Measurements from ENCODE around the gene ADRM1.

ADRM1 gene

DNA sequence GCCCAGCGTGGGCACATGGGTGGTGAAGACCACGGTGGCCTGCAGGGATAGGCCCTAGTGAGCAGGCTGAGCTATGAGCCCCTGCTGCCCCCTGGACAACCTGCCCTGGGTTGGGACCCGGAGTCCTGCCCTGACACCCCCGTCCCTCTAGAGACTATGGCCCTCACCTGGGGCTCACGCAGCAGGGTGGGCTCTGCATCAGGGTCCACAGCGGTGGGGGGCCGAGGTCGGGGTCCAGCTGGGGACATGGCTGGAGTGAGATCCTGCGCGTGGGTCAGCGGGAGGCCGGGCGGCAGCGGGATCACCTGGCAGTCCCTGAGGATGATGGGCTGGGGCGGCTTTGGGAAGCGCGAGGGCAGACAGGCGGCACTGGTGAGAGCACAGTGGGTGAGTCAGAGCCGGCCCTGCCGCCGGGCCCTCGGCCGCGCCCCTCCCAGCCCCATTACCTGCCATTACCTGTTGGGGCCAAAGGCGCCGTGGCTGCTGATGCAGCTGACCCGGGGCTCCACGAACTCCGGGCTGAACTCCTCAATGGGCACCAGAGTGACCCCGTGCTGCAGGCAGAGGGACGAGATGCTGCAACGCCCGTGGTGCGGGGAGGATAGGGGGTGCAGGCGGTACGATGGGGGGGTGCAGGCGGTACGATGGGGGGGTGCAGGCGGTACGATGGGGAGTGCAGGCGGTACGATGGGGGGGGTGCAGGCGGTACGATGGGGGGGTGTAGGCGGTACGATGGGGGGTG lies 27.9 kb downstream of the ADRM1 start (continued):
- TF ChIP-seq ZNF565 (CRISPR knock-in tag; conservative IDR thresholded peaks at IDR 0.05; ENCODE audit: low read depth): no peak
- TF ChIP-seq PATZ1 (CRISPR knock-in tag; IDR thresholded peaks at IDR 0.05; ENCODE audit: borderline replicate concordance): no peak
- no peak for TF ChIP-seq BACH2 (CRISPR knock-in tag; IDR thresholded peaks at IDR 0.05; ENCODE audit: borderline replicate concordance)
- TF ChIP-seq GLIS3 (CRISPR knock-in tag; IDR thresholded peaks at IDR 0.05): no peak
- no peak for TF ChIP-seq SNAI2 (CRISPR knock-in tag; IDR thresholded peaks at IDR 0.05)
- no peak for TF ChIP-seq OSR1 (CRISPR knock-in tag; IDR thresholded peaks at IDR 0.05)

DNA sequence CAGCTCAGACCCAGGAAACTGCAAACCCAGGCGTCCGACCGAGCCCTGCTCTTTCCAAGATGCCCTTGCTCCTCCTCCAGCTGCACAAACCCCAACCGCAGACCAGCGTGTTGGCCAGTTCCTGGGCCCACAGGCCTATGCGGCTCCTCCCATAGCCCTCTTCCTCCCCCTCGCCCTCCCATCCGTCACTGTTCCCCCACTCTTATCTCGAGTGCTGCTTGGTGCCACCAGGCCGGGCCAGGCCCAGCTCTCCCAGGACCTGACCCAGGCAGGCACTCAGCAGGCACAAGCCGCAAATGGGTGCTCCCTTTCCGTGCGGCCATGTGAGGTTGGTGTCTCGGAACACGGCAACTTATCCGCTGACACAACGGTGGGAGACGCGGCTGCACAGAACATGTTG lies 28.6 kb downstream of the ADRM1 start:
- no peak for ATAC-seq
- TF ChIP-seq ZNF70 (CRISPR knock-in tag; IDR thresholded peaks at IDR 0.05): no peak
- TF ChIP-seq, protein P1, sequence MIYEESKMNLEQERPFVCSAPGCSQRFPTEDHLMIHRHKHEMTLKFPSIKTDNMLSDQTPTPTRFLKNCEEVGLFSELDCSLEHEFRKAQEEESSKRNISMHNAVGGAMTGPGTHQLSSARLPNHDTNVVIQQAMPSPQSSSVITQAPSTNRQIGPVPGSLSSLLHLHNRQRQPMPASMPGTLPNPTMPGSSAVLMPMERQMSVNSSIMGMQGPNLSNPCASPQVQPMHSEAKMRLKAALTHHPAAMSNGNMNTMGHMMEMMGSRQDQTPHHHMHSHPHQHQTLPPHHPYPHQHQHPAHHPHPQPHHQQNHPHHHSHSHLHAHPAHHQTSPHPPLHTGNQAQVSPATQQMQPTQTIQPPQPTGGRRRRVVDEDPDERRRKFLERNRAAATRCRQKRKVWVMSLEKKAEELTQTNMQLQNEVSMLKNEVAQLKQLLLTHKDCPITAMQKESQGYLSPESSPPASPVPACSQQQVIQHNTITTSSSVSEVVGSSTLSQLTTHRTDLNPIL (CRISPR knock-in tag; IDR thresholded peaks at IDR 0.05; ENCODE audit: low read depth): no peak
- TF ChIP-seq OSR1 (CRISPR knock-in tag; IDR thresholded peaks at IDR 0.05): no peak
- no peak for TF ChIP-seq ESRRG (CRISPR knock-in tag; IDR thresholded peaks at IDR 0.05)
- TF ChIP-seq TCF4 (CRISPR knock-in tag; IDR thresholded peaks at IDR 0.05; ENCODE audit: borderline replicate concordance): no peak

DNA sequence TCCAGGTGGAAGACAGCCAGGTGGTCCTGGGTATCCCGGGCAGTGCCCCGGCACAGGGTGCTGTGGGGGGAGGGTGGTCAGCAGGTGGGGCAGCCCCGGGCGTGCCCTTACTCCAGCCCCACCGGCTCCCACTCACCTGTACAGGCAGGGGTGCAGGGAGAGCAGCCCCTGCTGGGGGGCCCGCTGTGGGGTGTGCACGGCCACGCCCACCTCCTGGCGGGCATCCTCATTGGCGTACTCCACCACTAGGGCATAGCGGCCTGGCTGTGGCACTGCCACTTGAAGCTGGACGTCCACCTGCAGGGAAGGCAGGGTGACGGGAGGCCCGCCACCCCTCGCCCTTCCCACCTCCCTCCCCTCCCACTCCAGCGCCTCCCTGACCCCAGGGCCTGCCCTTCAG lies 29.6 kb downstream of the ADRM1 start:
- no peak for TF ChIP-seq TSHZ2 (CRISPR knock-in tag; IDR thresholded peaks at IDR 0.05)
- no peak for TF ChIP-seq OSR1 (CRISPR knock-in tag; IDR thresholded peaks at IDR 0.05)
- TF ChIP-seq, protein P1 (CRISPR knock-in tag; IDR thresholded peaks at IDR 0.05; ENCODE audit: low read depth): no peak
- TF ChIP-seq ZFP30 (CRISPR knock-in tag; IDR thresholded peaks at IDR 0.05): no peak
- TF ChIP-seq RARB (CRISPR knock-in tag; IDR thresholded peaks at IDR 0.05): no peak
- no peak for TF ChIP-seq BACH2 (CRISPR knock-in tag; IDR thresholded peaks at IDR 0.05; ENCODE audit: borderline replicate concordance)
- TF ChIP-seq PPARA (CRISPR knock-in tag; IDR thresholded peaks at IDR 0.05; ENCODE audit: borderline replicate concordance): no peak
- no peak for TF ChIP-seq PATZ1 (CRISPR knock-in tag; IDR thresholded peaks at IDR 0.05; ENCODE audit: borderline replicate concordance)
- TF ChIP-seq SNAI2 (CRISPR knock-in tag; IDR thresholded peaks at IDR 0.05): no peak
- no peak for TF ChIP-seq ZC3H10 (CRISPR knock-in tag; IDR thresholded peaks at IDR 0.05)
- TF ChIP-seq, protein P2, sequence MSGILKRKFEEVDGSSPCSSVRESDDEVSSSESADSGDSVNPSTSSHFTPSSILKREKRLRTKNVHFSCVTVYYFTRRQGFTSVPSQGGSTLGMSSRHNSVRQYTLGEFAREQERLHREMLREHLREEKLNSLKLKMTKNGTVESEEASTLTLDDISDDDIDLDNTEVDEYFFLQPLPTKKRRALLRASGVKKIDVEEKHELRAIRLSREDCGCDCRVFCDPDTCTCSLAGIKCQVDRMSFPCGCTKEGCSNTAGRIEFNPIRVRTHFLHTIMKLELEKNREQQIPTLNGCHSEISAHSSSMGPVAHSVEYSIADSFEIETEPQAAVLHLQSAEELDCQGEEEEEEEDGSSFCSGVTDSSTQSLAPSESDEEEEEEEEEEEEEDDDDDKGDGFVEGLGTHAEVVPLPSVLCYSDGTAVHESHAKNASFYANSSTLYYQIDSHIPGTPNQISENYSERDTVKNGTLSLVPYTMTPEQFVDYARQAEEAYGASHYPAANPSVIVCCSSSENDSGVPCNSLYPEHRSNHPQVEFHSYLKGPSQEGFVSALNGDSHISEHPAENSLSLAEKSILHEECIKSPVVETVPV (CRISPR knock-in tag; IDR thresholded peaks at IDR 0.05): no peak
- no peak for TF ChIP-seq ARNTL (CRISPR knock-in tag; IDR thresholded peaks at IDR 0.05; ENCODE audit: borderline replicate concordance, low read depth)
- TF ChIP-seq ZNF70 (CRISPR knock-in tag; IDR thresholded peaks at IDR 0.05): no peak
- no peak for ATAC-seq

Measured in SK-N-SH treated with all-trans-retinoic acid at 6 μM for 48 hours (cell line).